WERI-Rb-1 (cell line): Measurements from ENCODE around the gene NARS2.

Experiments used
- DNase-seq: peaks from one replicate; pipeline ENCODE4 v3.0.0-alpha.2; 2020
- H3K27ac ChIP-seq: fragments of 250-450 bp; sonication (Bioruptor Pico); 2 replicates; pipeline ENCODE4 v1.5.1; 2020; ENCODE audit warnings: mild to moderate bottlenecking, moderate library complexity
- H3K27me3 ChIP-seq: fragments of 250-450 bp; sonication (Bioruptor Pico); 2 replicates; pipeline ENCODE4 v1.5.1; 2021; ENCODE audit warnings: mild to moderate bottlenecking, low read depth, moderate library complexity; ENCODE audit not compliant: insufficient read depth, severe bottlenecking
- H3K36me3 ChIP-seq: fragments of 250-450 bp; sonication (Bioruptor Pico); 2 replicates; pipeline ENCODE4 v1.5.1; 2020; ENCODE audit warnings: mild to moderate bottlenecking, moderate library complexity
- H3K4me3 ChIP-seq: 2 replicates; pipeline ENCODE4 v1.5.1; 2011; ENCODE audit warnings: low read depth, mild to moderate bottlenecking, control low read depth, low read length
- H3K9me3 ChIP-seq: fragments of 250-450 bp; sonication (Bioruptor Pico); 2 replicates; pipeline ENCODE4 v1.5.1; 2021; ENCODE audit warnings: mild to moderate bottlenecking, moderate library complexity; ENCODE audit not compliant: severe bottlenecking
- TF ChIP-seq, protein P1 (sequence below): IDR thresholded peaks from 2 replicates; pipeline ENCODE4 v1.5.1; 2011; ENCODE audit warnings: low read depth, mild to moderate bottlenecking, control low read depth, inconsistent platforms, low read length

NARS2 gene

DNA sequence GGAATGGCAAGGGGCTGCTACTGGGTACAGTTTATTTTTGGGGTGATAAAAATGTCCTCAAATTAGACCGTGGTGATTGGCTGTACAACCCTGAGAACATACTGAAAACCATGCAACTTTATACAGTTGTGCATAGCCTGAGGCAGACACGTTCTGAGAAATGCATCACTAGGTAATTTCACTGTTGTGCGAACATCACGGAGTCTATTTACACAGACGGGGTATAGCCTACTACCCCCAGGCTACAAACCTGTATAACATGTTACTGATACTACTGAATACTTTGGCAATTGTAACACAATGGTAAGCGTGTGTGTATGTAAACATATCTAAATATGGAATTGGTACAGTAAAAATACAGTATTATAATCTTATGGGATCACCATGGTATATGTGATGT is 23.6 kb downstream of the NARS2 start:
- Histone ChIP-seq H3K27ac (no peak overlapping the region), H3K9me3 (no peaks in the 10 kb centered on the region)
- DNase-seq: no peak

DNA sequence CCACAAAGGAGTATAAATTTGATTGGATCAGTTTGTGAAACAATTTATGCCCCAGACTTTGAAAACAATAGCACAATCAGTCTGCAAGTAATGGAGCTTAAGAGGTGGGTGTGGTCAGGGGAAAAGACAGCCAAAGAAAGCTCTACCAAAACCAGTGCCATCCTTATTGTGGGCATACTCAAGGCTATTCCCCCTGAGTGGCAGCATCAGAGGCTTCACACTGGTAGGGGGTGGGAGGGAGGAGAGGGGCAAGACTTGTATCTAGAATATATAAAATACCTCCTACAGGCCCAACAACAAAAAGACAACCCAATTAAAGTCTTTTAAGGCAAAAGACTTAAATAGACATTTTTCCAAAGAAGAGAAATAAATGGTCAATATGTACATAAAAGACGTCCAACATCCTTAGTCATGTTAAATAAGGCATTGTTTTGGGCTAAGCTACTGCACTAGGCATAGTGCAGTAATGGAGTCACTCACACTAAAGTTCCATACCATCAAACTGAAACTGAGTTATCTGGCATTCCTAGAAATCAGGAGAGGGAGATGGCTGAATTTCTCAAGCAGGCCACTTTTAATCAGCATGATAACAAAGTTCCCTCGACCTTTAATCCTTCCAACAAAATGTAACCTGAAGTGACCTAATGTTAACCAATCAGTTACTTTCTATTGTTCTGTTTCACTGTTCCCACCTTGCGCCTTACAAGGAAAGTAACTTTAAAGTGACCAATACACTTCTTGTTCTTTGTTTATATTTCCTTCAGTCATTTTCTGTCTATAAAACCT is 24.8 kb downstream of the NARS2 start:
- Histone ChIP-seq H3K27ac (no peak overlapping the region), H3K4me3 (no peak overlapping the region), H3K9me3 (no peaks in the 10 kb centered on the region), H3K27me3 (no peaks in the 10 kb centered on the region), H3K36me3 (peaks cover 6% of the 10 kb centered on the region)
- no peak for DNase-seq
- TF ChIP-seq, protein P1, sequence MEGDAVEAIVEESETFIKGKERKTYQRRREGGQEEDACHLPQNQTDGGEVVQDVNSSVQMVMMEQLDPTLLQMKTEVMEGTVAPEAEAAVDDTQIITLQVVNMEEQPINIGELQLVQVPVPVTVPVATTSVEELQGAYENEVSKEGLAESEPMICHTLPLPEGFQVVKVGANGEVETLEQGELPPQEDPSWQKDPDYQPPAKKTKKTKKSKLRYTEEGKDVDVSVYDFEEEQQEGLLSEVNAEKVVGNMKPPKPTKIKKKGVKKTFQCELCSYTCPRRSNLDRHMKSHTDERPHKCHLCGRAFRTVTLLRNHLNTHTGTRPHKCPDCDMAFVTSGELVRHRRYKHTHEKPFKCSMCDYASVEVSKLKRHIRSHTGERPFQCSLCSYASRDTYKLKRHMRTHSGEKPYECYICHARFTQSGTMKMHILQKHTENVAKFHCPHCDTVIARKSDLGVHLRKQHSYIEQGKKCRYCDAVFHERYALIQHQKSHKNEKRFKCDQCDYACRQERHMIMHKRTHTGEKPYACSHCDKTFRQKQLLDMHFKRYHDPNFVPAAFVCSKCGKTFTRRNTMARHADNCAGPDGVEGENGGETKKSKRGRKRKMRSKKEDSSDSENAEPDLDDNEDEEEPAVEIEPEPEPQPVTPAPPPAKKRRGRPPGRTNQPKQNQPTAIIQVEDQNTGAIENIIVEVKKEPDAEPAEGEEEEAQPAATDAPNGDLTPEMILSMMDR: no peak

More for the DNA sequence above, 23.6 kb downstream of the NARS2 start:
- Histone ChIP-seq H3K36me3 (peaks cover 10% of the 10 kb centered on the region), H3K4me3 (no peak overlapping the region), H3K27me3 (no peaks in the 10 kb centered on the region)
- TF ChIP-seq, protein P1: no peak

DNA sequence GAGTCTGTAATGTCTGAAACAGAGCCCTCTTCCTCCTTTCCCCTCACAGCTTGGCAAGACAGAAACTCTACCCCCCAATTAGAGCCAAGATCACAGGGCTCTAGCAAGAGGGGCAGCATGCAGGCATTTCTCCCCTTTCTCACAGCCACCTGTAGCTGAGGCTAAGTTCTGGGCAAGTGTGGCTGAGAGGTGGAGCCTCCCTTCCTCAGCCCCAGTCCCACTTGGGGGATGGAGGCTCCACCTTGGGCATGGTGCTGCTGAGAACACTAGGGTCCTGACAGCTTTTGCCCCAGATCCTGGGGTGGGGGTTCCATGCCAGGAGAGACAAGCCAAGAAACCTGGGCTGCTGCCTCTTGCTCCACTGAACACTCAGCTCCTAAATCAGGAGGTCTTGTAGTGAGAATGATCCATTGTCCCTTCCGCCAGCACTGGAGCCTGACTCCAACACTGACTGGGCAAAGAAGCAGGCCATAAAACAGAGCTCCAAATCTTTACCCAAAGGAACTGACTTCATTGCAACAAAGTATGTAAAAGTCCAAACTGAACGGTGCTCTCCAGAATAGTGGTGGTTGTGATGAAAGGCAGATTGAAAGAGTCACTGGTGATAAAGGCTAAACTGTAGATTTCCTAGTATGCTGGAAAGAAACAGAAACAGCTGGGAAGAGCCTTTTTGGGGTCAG is 25.6 kb downstream of the NARS2 start:
- no peak overlapping the region for H3K27ac ChIP-seq
- H3K9me3 ChIP-seq: no peaks in the 10 kb centered on the region
- H3K36me3 ChIP-seq: peaks cover 6% of the 10 kb centered on the region
- H3K27me3 ChIP-seq: no peaks in the 10 kb centered on the region
- no peak overlapping the region for H3K4me3 ChIP-seq
- TF ChIP-seq, protein P1: no peak
- DNase-seq: no peak

DNA sequence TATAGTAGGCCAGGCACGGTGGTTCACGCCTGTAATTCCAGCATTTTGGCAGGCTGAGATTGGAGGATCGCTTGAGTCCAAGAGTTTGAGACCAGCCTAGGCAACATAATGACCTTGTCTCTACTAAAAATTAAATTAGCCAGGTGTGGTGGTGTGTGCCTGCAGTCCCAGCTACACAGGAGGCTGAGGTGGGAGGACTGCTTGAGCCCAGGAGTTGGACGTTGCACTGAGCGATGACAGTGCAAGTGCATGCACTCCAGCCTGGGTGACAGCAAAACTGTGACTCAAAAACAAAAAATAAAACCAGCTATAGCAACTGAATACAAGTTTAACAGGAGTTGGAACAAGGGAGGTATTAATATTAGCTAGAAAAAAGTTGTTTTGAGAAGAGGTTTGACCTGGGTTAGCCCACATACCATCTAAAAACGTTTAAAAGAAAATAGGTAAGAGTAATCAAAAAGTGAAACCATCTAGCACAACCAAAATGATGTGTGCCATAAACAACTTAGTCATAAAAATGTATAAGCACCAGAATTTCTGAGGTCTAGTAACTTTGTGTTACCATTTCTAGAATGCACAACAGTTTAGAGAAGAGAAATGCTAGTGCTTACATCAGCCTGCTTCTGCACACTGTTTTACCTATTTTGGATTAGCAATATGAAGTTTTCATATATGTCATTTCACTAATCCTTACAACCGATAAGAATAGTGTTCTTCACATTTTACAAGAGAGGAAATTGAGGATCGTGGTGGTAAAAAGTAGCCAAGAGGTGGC is 26.5 kb downstream of the NARS2 start:
- H3K9me3 ChIP-seq: no peaks in the 10 kb centered on the region
- H3K4me3 ChIP-seq: no peak overlapping the region
- no peaks in the 10 kb centered on the region for H3K27me3 ChIP-seq
- TF ChIP-seq, protein P1: no peak
- peaks cover 6% of the 10 kb centered on the region for H3K36me3 ChIP-seq
- no peak overlapping the region for H3K27ac ChIP-seq
- no peak for DNase-seq

DNA sequence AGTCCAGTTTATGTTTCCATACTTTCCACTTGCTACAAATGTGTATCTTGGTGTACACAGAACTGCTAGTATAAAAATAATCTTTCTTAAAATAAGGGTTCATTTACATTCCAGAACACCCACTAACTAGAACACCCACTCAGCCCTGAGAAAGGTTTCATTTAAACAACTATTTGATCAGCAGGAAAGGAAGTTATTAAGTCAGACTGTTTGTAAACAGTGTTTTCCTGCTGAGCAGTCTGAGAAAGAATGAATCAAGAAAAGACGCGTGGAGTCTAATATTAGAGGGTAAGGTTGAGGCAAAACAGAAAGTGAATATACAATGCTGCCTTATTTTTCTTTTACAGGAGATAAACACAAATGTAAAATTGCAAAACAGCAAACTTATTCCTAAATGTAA is 32.7 kb downstream of the NARS2 start:
- TF ChIP-seq, protein P1: no peak
- Histone ChIP-seq H3K9me3 (no peaks in the 10 kb centered on the region), H3K27ac (no peak overlapping the region), H3K4me3 (no peak overlapping the region), H3K27me3 (no peaks in the 10 kb centered on the region), H3K36me3 (peaks cover 3% of the 10 kb centered on the region)
- no peak for DNase-seq
